Kidney capillary endothelial cell (primary cell): ENCODE data around the gene LRRC14B.
A peak's percentile ranks its signal among the peaks of the same experiment; 100 is the strongest.

ENCODE experiments used
- DNase-seq: peaks from one replicate; pipeline ENCODE4 v3.0.0-alpha.2; 2018; ENCODE audit warnings: low spot score

Gene LRRC14B

GRCh38 chr5:174876-175465 is 16.3 kb upstream of the LRRC14B start:
- no peak for DNase-seq

- no peak for DNase-seq
Observed at GRCh38 chr5:176296-176823, 14.9 kb upstream of the LRRC14B start.

DNA sequence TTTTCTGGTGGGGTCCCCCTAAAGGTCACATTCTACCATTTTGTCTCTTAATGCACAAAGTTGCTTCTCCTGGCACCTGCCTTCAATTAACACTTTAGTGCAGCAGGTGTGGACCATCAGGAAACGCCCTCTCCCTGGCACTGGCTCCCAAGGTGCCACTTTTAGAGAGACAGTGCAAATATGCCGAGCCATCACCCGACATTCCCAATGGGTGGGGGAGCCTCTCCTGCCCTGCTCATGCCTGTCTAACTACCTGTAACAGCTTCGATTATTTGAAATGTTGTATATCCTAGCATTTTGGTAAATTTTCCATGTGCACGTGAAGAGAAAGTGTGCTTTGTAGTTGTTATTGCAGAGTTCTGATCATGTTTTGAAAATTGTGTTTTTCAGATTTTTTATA is 13.2 kb upstream of the LRRC14B start:
- no peak for DNase-seq

GRCh38 chr5:179401-179800 is 11.9 kb upstream of the LRRC14B start:
- DNase-seq: no peak

- no peak for DNase-seq
Observed at GRCh38 chr5:180286-180918, 10.9 kb upstream of the LRRC14B start.

DNA sequence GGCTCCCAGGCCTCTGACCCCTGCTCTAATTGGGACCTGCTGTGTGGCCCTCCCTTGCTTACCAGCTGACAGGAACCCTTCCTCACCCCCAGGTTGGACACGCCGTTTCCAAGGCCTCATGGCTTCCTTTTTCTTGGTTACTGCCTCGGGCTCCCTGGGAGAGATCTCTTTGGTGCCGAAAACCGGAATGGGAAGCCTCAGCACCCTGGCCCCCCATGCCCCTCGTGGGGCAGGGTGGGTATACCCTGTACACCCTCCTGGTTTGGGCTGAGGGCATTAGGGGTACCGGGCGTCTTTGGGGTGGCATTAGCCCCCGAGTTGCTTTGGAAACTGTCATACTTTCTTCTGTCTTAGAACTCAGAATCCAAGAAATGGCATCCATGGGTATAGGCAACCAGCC is 10.1 kb upstream of the LRRC14B start:
- DNase-seq: no peak

GRCh38 chr5:181566-181965 is 9.7 kb upstream of the LRRC14B start:
- no peak for DNase-seq

DNA sequence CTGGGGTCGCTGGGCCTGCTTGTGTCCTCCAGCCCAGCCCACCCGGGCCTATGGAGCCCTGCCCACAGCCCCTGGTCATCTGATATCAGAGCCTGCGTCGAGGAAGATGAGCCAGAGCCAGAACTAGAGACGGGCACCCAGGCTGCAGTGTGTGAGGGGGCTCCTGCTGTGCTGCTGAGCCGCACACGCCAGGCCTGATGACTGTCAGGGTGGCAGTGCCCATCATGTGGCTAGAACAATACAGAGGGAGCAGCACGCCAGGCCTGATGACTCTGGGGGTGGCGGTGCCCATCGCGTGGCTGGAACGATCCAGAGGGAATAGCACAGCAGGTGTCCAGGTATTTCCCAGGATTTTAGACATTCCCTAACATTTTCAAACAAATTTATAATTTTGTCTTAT is 9.2 kb upstream of the LRRC14B start:
- DNase-seq: no peak

DNA sequence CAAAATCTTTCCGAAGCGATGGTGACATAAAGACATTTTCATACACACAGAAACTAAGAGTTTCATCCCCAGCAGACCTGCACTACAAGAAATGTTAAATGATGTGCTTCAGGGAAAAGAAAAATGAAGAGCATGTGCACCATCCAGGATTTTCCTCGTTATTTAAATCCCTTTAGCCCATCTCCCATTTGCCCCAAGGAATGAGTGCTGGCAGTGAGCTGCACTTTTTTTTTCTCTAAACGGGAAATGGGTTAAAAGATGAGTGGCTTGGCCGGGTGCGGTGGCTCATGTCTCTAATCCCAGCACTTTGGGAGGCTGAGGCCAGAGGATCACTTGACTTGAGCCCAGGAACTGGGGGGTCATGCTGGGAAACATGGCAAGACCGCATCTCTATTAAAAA is 6.8 kb upstream of the LRRC14B start:
- no peak for DNase-seq

GRCh38 chr5:185095-186070 is 5.9 kb upstream of the LRRC14B start:
- DNase-seq: no peak

DNA sequence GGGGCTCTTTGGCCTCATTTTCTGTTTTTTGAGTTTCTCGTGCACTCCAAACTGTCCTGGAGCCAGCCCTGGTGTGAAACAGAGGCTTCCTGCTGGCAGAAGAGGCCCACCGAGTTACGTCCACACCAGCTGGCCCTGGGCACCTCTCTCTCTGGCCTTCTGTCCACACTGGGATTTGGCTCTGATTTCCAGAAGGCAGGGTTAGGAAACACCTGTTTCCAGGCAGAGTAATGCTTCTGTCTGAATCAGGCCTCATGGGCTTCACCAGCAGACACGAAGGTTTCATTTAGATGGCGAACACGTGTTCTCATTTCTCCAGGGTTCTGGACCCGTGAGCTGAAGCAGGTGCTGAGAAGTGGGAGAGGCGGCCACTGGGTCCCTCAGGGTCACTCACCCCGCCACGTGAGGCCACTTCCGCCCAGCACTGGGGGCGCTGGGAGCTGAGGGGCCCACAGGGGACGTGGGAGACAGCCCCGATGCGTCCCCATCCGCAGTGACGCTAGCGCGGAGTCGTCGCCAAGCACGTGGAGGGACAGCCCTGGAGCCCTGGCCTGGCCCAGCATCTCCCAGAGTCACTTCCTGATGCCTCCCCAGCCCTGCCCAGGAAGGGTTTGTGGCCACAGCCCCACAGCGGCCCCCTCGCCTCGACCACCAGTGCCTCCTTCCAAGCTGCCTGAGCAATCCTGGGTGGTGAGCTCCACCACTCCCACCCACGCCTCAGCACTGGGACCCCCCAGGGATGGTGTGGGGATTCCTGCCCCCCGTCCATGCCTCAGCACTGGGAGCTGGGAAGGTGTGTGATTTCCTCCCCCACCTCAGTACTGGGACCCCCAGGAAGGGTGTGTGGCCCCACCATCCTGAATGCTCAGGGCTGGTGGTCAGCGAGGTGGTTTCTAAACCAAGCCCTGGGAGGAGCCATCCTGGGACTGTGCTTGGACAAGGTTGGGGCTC is 4.9 kb upstream of the LRRC14B start:
- no peak for DNase-seq

GRCh38 chr5:187042-187431 is 4.3 kb upstream of the LRRC14B start:
- DNase-seq: no peak

DNA sequence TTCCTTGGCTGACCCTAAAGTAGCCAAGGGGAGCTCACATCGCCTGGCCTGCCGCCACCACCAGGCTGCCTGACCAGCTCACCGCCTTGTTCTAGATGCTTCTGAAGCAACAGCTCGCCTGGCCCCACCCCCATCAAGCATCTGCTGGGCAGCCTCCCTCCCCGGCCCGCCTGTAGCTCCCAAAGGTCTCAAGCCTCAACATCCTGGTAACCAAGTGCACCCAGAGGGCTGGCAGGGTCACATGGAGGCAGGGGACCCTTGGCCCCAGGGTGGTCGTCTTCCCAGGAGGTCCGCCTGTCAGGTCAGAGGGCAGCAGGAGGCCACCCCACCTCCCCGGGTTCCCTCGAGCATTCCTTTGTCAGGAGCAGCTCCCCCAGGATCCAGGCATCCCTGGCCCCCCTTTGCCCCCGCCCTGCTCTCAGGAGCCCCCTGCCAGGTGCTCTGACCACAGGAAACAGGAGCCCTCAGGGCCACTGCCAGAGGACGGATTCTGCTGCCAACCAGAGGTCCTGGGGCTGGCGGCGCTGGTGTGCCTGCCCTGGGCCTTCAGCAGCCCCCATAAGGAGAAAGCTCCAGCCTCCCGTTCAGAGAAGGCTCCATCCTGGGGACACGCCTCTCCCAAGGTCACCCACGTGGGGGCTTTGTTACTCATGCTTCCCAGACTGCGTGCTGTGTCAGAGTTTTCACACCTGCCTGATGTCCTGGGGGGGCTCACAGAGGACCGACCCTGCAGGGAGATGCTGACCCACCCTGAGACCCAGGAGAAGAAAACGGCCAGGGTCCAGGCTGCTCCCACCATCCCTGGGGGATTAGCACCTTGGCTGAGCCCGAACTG is 3.5 kb upstream of the LRRC14B start:
- DNase-seq: no peak

DNA sequence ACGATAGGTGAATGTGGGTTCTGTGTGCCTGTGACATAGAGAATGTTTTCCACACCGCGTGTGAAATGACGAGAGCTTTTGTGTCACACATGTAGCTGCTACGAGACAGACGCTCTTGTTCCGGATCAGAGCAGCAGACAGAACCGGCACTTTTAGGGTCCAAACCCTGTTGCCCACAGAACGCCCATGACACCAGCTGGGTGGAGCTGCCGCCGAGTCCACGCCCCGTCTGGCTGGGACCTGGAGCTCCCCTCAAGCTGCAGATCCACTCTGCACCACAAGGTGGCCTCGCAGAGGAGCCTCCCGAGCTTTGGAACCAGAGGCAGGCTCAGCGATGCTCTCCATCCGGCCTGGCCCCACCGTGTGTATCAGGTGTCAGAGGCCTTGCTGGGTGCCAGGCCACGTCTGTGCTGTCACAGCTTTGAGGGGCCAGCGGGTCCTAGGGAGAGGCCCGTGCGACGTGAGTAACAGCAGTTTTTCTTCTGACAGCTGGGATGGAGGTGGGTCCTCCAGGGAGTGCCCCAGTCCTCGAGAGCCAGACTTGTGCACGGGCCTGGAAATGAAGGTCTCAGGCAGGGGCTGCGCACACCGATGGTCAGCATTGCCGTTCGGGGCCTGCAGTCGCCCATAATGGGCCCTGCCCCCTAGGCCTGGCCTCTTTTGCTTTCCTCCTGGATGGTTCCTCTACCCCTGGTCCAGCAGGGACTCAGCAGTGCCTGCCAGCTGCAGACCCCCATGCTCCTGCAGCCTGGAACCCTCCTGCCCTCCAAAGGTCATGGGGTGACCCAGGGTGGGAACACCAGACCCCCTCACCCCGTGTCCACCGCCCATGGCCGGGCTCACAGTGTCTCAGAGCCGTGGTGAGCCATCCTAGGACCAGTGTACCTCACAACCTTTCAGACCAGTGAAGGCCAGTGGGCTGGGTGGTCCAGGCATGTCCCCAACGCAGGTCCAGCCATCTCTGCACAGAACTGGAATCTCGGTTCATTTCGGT is 2.5 kb upstream of the LRRC14B start:
- DNase-seq: peak; percentile 74

DNA sequence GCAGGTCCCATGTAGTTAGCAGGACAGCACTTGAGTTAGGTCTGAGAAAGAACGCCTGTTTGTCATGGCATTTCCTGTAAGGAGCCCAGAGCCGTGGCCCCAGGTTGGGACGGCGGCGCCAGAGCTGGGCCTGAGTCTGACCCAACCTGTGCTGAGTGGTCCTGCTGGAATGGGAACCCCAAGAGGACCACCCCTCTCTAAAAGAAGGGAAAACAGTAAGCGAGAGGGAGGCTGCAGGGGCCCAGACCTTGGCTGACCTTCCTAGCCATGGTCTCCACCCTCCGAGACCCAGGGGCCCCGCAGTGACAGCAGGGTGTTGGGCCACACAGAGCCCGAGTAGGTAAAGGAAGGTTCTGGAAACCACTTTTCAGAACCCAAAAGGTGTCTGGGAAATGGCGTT is 1.8 kb upstream of the LRRC14B start:
- DNase-seq: no peak

DNA sequence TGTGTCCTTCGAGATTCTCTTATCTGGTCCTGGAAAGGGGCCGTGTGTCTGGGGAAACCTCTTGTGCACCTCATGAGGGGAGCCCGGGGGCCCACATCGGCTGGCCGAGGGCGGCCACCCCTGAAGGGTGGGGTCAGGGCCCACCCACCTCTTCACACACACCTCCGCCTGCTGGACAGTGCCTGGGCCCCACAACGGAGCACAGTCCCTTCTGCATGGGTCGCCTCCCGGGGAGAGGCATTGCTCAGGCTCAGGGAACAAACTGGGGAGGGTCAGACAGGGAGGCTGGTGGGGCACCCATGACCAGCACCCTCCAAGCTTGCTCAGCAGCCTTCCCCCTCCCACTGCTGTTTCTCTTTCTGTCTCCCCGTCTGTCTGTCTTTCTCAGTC is 1.3 kb upstream of the LRRC14B start:
- no peak for DNase-seq

DNA sequence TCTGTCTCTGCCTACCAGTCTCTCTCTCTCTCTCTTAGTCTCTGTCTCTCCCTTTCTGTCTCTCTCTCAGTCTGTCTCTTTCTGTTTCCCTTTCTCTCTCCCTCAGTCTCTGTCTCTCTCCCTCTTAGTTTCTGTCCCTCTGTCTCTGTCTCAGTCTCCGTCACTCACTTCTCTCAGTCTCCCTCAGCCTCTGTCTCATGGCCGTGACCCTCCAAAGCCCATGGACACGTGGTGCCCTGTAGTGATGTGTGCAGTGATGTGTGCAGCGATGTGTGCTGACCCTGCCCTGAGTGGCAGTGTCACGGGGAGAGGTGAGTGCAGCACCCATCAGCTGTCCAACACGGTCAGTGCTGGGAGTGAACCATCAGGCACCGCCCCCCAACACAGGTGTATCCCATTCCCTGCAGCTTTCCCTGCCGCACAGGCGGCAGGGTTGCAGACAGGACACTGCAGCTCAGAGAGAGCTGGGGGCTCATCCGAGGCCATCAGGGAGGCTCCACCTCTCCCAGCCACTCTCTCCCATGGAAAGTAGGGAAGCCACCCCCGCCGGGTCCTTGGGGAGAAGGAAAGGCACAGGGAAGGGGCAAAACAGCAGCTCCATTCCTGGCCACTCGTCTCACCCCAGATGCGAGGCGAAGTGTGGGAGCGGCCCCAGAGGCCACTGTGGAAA is 794 bp upstream of the LRRC14B start:
- DNase-seq: no peak

- DNase-seq: no peak
Observed at GRCh38 chr5:191949-192690, 825 bp downstream of the LRRC14B start.

DNA sequence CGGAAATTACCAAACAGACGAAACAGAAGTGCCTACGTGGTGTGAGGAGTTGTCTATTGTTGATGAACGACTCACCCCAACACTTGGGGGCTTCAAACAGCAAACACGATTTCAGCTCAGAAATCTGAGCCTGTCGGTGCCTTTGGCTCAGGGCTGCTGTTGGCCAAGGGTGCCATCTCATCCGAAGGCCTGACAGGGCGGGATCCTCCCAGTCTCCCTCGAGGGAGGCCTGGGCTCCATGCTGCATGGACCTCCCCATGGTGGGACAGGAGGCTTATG is 1.3 kb downstream of the LRRC14B start:
- no peak for DNase-seq
